GM12878 (cell line): Measurements from ENCODE around the gene AKNA. TPM values are rescaled to one million over a fixed set of nuclear protein-coding genes. Genes with fewer than 3 reads are reported as not detected.

Source experiments
- ASH2L ChIP-seq: fragments of 300-600, 200-600 bp; sonication (generic); IDR thresholded peaks from 2 replicates; pipeline ENCODE4 v1.6.1; 2017; ENCODE audit warnings: low read depth, mild to moderate bottlenecking, borderline replicate concordance
- BCL11A ChIP-seq: IDR thresholded peaks from 2 replicates; pipeline ENCODE4 v1.6.1; 2011; ENCODE audit warnings: low read depth, low read length
- CREM ChIP-seq: IDR thresholded peaks from 2 replicates; pipeline ENCODE4 v1.6.1; 2014; ENCODE audit warnings: antibody characterized with exemption, low read depth
- DPF2 ChIP-seq: fragments of 450-650 bp; IDR thresholded peaks from 2 replicates; pipeline ENCODE4 v1.6.1; 2017; ENCODE audit warnings: mild to moderate bottlenecking
- FOXK2 ChIP-seq: fragments of 450-650 bp; IDR thresholded peaks from 2 replicates; pipeline ENCODE4 v1.6.1; 2017; ENCODE audit warnings: mild to moderate bottlenecking, moderate library complexity
- HCFC1 ChIP-seq: fragments of 150-350 bp; IDR thresholded peaks from 2 replicates; pipeline ENCODE4 v1.6.1; 2014; ENCODE audit warnings: low read length
- IKZF2 ChIP-seq, 2 experiments: fragments of 450-650 bp; IDR thresholded peaks; 2 replicates each; pipeline ENCODE4 v1.6.1; 2017; ENCODE audit warnings: mild to moderate bottlenecking in 2 of 2, moderate library complexity in 2 of 2
- KDM1A ChIP-seq: fragments of 200-600 bp; sonication (generic); IDR thresholded peaks from 2 replicates; pipeline ENCODE4 v1.6.1; 2016; ENCODE audit warnings: borderline replicate concordance
- MAX ChIP-seq: IDR thresholded peaks from 2 replicates; pipeline ENCODE4 v1.6.1; 2012; ENCODE audit warnings: low read depth, low read length, improper control_type of control experiment
- MEF2B ChIP-seq: fragments of 450-650 bp; IDR thresholded peaks from 2 replicates; pipeline ENCODE4 v1.6.1; 2018; ENCODE audit warnings: mild to moderate bottlenecking, moderate library complexity; ENCODE audit not compliant: partially characterized antibody, poor library complexity, severe bottlenecking
- POLR2AphosphoS5 ChIP-seq: IDR thresholded peaks from 2 replicates; pipeline ENCODE4 v1.6.1; 2011; ENCODE audit warnings: mild to moderate bottlenecking, low read length, inconsistent platforms
- RAD51 ChIP-seq: fragments of 450-650 bp; IDR thresholded peaks from 2 replicates; pipeline ENCODE4 v1.6.1; 2016; ENCODE audit warnings: moderate library complexity, mild to moderate bottlenecking, inconsistent platforms
- SREBF1 ChIP-seq: IDR thresholded peaks from 2 replicates; pipeline ENCODE4 v1.6.1; 2012; ENCODE audit warnings: mild to moderate bottlenecking, low read length
- STAT3 ChIP-seq: IDR thresholded peaks from 2 replicates; pipeline ENCODE4 v1.6.1; 2011; ENCODE audit warnings: low read depth, low read length, improper control_type of control experiment
- ZNF24 ChIP-seq: fragments of 450-650 bp; IDR thresholded peaks from 2 replicates; pipeline ENCODE4 v1.6.1; 2017; ENCODE audit warnings: antibody characterized with exemption, mild to moderate bottlenecking
- polyA plus RNA-seq, 11 experiments: library from polyadenylated mRNA; depleted of rRNA in 4 of 11; unstranded in 6 of 11; stranded (reverse) in 5 of 11; fragments of >200 nt; fragmentation: Nextera tagmentation in 4 of 11; fragmentation: Illumina TruSeq in 1 of 11; extraction: Ambion mirVana in 4 of 11; extraction: Trizol in 1 of 11; gene quantifications; 1 replicate in 1 of 11; 2 replicates in 10 of 11; pipeline versions ENCODE4 v1.2.1 to v1.2.3, GENCODE V29; 2011 to 2016; ENCODE audit warnings: inconsistent platforms in 2 of 11, missing spikeins in 2 of 11, low read depth in 1 of 11
- total RNA-seq, 4 experiments: library from RNA; depleted of rRNA in 3 of 4; stranded (reverse); fragments of >200 nt in 3 of 4; fragmentation: Illumina TruSeq in 1 of 4; extraction: Trizol in 1 of 4; gene quantifications; 2 replicates each; pipeline versions ENCODE4 v1.2.1 to v1.2.3, GENCODE V29; 2013 to 2021
- TF ChIP-seq, protein P1 (sequence below): fragments of 450-650 bp; formaldehyde crosslinking; IDR thresholded peaks from 2 replicates; pipeline ENCODE4 v1.4.0; 2022; ENCODE audit warnings: mild to moderate bottlenecking, moderate library complexity
- TF ChIP-seq, protein P2 (sequence below): IDR thresholded peaks from 2 replicates; pipeline ENCODE4 v1.6.1; 2012; ENCODE audit warnings: improper control_type of control experiment, low read depth, low read length; ENCODE audit not compliant: insufficient replicate concordance
- TF ChIP-seq, protein P3 (sequence below): IDR thresholded peaks from 2 replicates; pipeline ENCODE4 v1.6.1; 2011; ENCODE audit warnings: borderline replicate concordance, low read depth, mild to moderate bottlenecking, moderate library complexity, mixed read lengths, low read length; ENCODE audit not compliant: insufficient read depth; ENCODE audit errors: extremely low read length
- TF ChIP-seq, protein P4 (sequence below): IDR thresholded peaks from 2 replicates; pipeline ENCODE4 v1.6.1; 2012; ENCODE audit warnings: low read length, inconsistent platforms

The AKNA gene
- total and polyA plus RNA-seq, 10 of the 15 experiments (the other 5 are each of a cell fraction or from before 2014, with no cell fraction given): 1.6 to 132 (median 35.3) TPM

DNA sequence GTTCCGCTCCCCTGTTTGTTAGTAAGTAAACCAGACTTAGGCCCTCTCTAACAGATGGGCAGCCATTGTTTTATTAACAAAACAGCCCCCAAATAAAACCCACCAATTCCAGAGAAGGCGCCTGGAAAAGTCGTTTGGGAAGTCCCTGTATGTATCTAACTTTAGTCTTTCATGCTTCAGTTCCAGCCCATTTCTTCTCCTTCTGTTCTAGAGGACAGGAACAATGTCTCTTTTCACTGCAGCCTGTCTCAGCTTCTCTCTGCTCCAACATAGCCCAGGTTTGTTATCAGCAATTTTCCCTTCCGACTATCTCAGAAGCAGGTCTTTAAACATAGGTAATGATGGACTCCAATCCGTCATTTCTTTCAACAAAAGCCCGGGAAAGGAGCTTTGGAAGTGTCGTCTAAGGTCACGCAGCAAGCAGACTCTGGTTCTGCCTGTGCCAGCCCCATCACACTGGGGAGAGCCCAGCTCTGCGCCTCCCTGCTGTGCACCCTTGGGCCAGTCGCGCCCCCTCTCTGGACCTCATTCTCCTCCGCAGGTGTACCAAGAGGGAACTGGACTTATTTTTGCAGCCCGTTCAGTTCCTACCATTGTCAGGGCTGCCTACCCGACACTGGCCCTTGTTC, 9.6 kb upstream of the AKNA start (continued):
- TF ChIP-seq, protein P1, sequence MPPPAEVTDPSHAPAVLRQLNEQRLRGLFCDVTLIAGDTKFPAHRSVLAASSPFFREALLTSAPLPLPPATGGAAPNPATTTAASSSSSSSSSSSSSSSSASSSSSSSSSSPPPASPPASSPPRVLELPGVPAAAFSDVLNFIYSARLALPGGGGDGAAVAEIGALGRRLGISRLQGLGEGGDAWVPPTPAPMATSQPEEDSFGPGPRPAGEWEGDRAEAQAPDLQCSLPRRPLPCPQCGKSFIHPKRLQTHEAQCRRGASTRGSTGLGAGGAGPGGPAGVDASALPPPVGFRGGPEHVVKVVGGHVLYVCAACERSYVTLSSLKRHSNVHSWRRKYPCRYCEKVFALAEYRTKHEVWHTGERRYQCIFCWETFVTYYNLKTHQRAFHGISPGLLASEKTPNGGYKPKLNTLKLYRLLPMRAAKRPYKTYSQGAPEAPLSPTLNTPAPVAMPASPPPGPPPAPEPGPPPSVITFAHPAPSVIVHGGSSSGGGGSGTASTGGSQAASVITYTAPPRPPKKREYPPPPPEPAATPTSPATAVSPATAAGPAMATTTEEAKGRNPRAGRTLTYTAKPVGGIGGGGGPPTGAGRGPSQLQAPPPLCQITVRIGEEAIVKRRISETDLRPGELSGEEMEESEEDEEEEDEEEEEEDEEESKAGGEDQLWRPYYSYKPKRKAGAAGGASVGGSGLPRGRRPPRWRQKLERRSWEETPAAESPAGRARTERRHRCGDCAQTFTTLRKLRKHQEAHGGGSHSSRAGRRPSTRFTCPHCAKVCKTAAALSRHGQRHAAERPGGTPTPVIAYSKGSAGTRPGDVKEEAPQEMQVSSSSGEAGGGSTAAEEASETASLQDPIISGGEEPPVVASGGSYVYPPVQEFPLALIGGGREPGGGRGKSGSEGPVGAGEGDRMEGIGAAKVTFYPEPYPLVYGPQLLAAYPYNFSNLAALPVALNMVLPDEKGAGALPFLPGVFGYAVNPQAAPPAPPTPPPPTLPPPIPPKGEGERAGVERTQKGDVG (CRISPR knock-in tag): no peak
- TF ChIP-seq RAD51: no peak
- no peak for TF ChIP-seq BCL11A
- TF ChIP-seq, protein P2, sequence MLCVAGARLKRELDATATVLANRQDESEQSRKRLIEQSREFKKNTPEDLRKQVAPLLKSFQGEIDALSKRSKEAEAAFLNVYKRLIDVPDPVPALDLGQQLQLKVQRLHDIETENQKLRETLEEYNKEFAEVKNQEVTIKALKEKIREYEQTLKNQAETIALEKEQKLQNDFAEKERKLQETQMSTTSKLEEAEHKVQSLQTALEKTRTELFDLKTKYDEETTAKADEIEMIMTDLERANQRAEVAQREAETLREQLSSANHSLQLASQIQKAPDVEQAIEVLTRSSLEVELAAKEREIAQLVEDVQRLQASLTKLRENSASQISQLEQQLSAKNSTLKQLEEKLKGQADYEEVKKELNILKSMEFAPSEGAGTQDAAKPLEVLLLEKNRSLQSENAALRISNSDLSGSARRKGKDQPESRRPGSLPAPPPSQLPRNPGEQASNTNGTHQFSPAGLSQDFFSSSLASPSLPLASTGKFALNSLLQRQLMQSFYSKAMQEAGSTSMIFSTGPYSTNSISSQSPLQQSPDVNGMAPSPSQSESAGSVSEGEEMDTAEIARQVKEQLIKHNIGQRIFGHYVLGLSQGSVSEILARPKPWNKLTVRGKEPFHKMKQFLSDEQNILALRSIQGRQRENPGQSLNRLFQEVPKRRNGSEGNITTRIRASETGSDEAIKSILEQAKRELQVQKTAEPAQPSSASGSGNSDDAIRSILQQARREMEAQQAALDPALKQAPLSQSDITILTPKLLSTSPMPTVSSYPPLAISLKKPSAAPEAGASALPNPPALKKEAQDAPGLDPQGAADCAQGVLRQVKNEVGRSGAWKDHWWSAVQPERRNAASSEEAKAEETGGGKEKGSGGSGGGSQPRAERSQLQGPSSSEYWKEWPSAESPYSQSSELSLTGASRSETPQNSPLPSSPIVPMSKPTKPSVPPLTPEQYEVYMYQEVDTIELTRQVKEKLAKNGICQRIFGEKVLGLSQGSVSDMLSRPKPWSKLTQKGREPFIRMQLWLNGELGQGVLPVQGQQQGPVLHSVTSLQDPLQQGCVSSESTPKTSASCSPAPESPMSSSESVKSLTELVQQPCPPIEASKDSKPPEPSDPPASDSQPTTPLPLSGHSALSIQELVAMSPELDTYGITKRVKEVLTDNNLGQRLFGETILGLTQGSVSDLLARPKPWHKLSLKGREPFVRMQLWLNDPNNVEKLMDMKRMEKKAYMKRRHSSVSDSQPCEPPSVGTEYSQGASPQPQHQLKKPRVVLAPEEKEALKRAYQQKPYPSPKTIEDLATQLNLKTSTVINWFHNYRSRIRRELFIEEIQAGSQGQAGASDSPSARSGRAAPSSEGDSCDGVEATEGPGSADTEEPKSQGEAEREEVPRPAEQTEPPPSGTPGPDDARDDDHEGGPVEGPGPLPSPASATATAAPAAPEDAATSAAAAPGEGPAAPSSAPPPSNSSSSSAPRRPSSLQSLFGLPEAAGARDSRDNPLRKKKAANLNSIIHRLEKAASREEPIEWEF: peak; percentile 23
- no peak for TF ChIP-seq ASH2L
- no peak for TF ChIP-seq MAX
- TF ChIP-seq, protein P3, sequence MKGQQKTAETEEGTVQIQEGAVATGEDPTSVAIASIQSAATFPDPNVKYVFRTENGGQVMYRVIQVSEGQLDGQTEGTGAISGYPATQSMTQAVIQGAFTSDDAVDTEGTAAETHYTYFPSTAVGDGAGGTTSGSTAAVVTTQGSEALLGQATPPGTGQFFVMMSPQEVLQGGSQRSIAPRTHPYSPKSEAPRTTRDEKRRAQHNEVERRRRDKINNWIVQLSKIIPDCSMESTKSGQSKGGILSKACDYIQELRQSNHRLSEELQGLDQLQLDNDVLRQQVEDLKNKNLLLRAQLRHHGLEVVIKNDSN: no peak
- peak; percentile 68; the same call in 1 of the 2 replicates for TF ChIP-seq DPF2
- no peak for TF ChIP-seq FOXK2
- no peak for TF ChIP-seq KDM1A
- TF ChIP-seq HCFC1: no peak
- TF ChIP-seq STAT3: no peak
- TF ChIP-seq POLR2AphosphoS5: peak; percentile 59
- no peak for TF ChIP-seq ZNF24
- TF ChIP-seq, protein P4, sequence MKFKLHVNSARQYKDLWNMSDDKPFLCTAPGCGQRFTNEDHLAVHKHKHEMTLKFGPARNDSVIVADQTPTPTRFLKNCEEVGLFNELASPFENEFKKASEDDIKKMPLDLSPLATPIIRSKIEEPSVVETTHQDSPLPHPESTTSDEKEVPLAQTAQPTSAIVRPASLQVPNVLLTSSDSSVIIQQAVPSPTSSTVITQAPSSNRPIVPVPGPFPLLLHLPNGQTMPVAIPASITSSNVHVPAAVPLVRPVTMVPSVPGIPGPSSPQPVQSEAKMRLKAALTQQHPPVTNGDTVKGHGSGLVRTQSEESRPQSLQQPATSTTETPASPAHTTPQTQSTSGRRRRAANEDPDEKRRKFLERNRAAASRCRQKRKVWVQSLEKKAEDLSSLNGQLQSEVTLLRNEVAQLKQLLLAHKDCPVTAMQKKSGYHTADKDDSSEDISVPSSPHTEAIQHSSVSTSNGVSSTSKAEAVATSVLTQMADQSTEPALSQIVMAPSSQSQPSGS: no peak
- TF ChIP-seq SREBF1: no peak
- no peak for TF ChIP-seq MEF2B
- TF ChIP-seq CREM: no peak
- TF ChIP-seq IKZF2 (IDR thresholded peaks at IDR 0.05): no peak
